ENCODE results near the gene TEKT3.
A peak's percentile ranks its signal among the peaks of the same experiment; 100 is the strongest.

Gene TEKT3

GRCh38 chr17:15267996-15268395 is 73.4 kb downstream of the TEKT3 start:
- no peak for DNase-seq (ENCODE audit: low read depth)
- H3K4me3 ChIP-seq (ENCODE audit: control insufficient read depth, low read depth, low read length) = no peak overlapping the region
- no peak for TF ChIP-seq CTCF (conservative IDR thresholded peaks at IDR 0.05; ENCODE audit: control insufficient read depth, insufficient read depth, low read depth, low read length)

DNA sequence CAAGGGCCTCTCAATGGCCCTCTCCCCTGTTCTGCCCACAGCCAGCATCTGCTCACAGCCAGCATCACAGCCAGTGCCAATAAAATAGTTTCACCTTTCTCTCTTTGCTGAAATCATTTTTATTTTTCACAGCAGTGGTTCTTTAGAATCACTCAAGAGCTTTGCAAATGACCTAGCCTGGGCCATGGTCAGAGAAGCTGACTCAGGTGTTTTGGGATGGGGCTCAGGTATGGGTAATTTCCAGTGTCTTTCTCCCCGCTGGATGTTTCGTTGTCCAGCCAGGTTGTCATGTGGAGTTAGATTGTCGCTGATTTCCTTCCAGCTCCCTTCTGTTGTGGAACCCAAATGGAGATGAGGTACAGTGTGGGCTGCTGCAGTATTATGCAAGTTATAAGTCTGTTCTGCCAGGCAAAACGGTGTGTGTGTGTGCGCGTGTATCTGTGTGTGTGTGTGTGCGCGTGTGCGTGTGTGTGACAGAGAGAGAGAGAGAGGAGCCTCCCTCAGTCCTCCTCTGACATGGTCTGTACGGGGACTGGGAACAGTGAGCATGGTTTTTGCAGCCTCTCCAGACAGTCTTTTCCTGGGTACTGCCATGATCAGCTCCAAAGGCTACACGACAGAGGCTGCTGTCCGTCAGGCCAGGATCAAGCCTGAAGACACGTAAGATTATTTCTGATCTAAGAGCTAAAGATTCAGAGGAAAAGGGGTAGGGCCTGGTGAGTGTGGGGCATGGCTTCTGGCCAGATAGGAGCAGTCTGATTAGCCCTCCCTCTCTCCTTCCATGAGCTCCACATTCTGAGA is 74.9 kb downstream of the TEKT3 start:
- no peak overlapping the region for H3K4me3 ChIP-seq (ENCODE audit: control insufficient read depth, low read depth, low read length)
- DNase-seq (ENCODE audit: low read depth) = no peak
- no peak for TF ChIP-seq CTCF (conservative IDR thresholded peaks at IDR 0.05; ENCODE audit: control insufficient read depth, insufficient read depth, low read depth, low read length)

GRCh38 chr17:15265131-15265530 is 76.3 kb downstream of the TEKT3 start, which contains the start of gene PMP22:
PMP22 (minus strand) TSS chr17:15265326; CDS start chr17:15260727, 4,599 bp downstream.
- peak within 1 kb of the TSS; percentile 50 for H3K4me3 ChIP-seq (ENCODE audit: control insufficient read depth, low read depth, low read length)
- DNase-seq (ENCODE audit: low read depth) = peak; percentile 61
- no peak for TF ChIP-seq CTCF (conservative IDR thresholded peaks at IDR 0.05; ENCODE audit: control insufficient read depth, insufficient read depth, low read depth, low read length)

DNA sequence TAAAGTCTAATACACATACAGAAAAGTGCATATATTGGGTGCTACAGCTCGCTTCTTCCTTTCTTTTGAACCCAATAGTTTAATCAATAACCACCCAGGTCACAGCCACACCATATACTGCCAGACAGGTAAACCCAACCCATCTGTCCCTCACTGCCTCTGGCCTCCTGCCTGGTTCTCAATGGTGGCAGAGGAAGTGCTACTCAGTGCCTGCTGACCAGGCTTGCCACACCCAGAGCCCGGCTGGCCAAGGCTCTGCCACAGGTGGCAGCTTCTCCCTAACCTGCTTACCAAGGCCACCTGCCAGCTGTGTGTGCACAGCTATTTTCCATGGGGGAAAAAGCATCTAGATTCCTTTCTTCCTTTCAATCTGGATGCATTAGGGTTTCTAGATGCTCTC is 76.9 kb downstream of the TEKT3 start:
- no peak for TF ChIP-seq CTCF (conservative IDR thresholded peaks at IDR 0.05; ENCODE audit: control insufficient read depth, insufficient read depth, low read depth, low read length)
- DNase-seq (ENCODE audit: low read depth) = no peak

DNA sequence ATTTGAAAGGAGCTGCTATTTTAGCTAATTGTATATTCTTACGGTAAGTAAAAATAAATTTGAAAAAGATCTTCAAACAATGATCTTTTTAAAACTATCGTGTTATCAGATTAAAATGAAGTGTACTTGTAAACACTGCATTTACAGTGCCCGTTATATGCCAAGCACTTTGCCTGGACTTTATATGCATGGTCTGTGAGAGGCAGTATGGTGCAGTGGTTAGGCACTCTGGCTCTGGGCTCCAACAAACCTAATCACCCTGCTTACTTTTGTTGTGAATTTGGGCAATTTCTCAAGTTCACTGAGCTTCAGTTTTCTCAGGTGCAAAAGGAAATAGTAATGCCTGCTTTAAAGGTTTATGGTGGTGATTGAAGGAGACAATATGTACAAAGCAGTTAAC is 77.7 kb downstream of the TEKT3 start:
- peak overlapping the region; percentile 76 for H3K4me3 ChIP-seq (ENCODE audit: control insufficient read depth, low read depth, low read length)
- peak; percentile 22 for DNase-seq (ENCODE audit: low read depth)
- no peak for TF ChIP-seq CTCF (conservative IDR thresholded peaks at IDR 0.05; ENCODE audit: control insufficient read depth, insufficient read depth, low read depth, low read length)

More for the DNA sequence above, 76.9 kb downstream of the TEKT3 start:
- peak overlapping the region; percentile 50 for H3K4me3 ChIP-seq (ENCODE audit: control insufficient read depth, low read depth, low read length)

GRCh38 chr17:15263206-15263579 is 78.2 kb downstream of the TEKT3 start:
- TF ChIP-seq CTCF (conservative IDR thresholded peaks at IDR 0.05; ENCODE audit: control insufficient read depth, insufficient read depth, low read depth, low read length) = no peak
- peak overlapping the region; percentile 76 for H3K4me3 ChIP-seq (ENCODE audit: control insufficient read depth, low read depth, low read length)
- DNase-seq (ENCODE audit: low read depth) = peak; percentile 88

All from fibroblast of mammary gland (primary cell).